GM18517 (cell line): ENCODE measurements around the gene PRDX2.

Source experiments
- ATAC-seq: cut with Tn5 transposase; IDR thresholded peaks from one replicate; pipeline ENCODE4 v1.9.1; 2021; ENCODE audit warnings: mild to moderate bottlenecking, moderate library complexity; ENCODE audit not compliant: unreplicated experiment

The PRDX2 gene

DNA sequence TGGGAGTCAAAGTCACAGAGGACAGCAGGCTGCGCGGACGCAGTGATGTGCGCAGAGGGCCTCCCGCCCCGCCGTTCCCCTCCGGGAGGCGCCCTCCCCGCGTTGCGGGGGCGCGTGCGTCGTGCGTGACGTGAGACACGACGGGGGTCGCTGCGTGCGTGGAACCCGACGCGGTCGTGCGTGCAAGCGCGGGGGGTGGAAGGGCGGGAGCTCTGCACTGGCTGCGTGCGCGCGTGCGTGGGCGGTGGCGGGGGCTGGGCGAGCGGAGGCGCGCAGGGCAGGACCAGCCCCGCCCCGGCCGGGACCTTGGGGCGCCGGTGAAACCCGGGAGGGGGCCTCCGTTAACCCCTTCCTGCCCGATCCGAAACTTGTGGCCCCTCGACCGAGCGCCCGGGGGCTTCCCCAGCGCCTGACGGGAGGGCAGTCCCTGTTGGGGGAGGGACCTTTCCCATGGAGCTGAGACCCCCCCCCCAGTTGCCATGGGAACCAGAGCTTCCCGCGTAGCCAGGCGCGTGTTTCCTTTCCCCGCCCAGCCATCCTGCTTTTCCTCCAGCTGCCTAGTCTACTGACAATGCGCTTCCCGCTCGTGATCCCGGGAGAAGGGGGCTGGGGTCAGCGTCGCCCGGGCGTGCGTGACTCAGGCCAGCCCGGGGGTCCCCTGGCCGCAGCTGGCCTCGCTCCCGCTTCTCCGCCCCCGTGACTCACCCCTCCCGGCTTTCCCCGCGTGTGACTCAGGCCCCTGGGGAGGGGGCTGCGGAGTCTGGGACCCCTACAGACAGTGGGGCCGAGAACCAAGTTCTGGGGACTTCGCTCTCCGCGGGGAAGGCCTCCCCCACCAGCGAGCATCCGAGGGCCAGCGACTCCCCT is 18.9 kb downstream of the PRDX2 start:
- no peak for ATAC-seq

GRCh38 chr19:12782174-12782423 is 19.5 kb downstream of the PRDX2 start:
- ATAC-seq, result no peak

- no peak for ATAC-seq
Measured at GRCh38 chr19:12779162-12779993, 22.2 kb downstream of the PRDX2 start.

DNA sequence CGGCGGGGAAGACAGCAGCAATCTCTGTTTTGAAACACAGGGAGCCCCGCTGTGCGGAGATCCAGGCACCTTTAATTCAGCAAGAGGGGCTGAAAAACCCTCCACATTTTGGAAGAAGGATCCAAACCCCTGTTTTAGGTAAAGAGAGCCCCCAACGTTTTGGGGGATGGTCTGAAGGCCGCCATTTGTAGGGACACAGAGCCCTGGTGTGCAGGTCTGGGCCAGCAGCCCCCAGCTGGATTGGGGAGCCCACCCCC is 22.8 kb downstream of the PRDX2 start:
- no peak for ATAC-seq

- no peak for ATAC-seq
Measured at GRCh38 chr19:12778017-12778904, 23.3 kb downstream of the PRDX2 start.

DNA sequence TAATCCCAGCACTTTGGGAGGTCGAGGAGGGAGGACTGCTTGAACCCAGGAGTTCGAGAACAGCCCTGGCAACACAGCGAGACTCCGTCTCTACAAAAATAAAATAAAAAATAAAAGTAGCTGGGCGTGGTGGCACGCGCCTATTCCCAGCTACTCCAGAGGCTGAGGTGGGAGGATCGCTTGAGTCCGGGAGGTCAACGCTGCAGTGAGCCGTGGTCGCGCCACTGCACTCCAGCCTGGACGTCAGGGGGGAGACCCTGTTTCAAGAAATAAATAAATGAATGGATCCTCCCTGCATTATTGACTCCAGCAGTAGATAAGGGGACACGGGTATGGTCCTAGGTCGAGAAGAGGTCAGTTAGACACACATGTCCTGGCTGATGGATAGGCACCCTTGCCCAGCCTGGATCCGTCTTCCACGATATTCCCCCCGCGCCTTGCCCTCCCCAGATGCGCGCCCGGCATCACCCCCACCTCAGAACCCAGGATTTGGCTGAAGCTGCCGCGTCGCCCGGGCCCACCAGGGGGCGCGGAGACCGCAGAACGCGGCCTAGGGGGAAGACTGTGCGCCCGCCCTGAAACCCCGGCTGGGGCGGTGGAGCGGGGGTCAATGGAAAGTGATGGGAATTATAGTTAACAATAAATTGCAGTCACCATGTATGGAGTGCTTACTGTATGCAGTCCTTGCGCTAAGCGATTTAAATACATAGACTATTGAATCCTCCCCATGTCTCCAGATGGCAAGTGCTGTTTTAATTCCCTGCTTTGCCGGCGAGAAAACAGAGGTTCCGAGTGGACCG is 24.2 kb downstream of the PRDX2 start:
- no peak for ATAC-seq

DNA sequence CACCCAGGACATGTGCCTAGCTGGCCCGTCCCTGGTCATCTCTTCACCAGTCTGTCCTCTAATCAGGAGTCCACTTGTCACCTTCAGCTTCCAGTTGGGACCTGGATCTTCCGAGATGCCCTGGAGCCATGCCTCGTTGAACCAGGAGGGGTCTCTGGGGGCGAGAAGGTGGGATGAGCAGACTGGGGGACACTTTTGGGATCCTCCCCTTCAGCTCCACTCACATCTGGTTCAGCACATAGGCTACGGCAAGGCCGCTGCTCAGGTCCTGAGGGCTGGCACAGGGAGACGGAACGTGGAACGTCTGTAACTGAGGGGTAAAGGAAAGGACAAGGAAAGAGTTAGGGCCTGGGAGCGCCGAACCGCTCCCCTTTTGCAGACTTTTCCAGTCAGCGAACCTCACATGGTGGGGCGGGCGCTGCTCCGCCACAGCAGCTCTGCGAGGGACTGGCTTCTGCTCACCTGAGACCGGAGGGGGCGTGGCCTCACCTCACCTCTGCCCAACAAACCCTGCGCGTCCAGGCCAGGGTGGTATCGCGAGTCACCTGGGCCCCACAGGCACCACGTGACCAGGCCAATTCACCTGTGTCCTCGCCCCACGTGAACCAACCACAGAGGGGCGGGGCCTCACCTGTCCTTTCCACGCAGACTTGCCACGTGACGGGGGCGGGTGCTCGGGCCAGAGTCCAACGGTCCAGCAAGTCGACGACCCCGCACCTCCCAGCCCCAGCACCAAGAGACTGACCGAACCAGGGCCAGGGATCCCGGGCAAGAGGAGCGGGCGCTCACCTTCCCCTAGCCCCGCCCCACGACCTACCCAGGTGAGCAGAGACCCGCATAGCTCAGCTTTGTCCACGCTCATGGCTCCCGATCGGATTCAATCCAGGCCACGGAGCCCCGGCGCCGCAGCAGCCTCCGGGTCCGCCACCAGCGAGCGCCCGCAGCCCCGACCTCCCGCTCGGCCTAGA is 26.7 kb downstream of the PRDX2 start, which contains the start of gene HOOK2:
TSS of gene HOOK2 (minus strand) at position 965 of the 968 bp plus-strand sequence. CDS start at position 862, 103 bp downstream.
- no peak for ATAC-seq

DNA sequence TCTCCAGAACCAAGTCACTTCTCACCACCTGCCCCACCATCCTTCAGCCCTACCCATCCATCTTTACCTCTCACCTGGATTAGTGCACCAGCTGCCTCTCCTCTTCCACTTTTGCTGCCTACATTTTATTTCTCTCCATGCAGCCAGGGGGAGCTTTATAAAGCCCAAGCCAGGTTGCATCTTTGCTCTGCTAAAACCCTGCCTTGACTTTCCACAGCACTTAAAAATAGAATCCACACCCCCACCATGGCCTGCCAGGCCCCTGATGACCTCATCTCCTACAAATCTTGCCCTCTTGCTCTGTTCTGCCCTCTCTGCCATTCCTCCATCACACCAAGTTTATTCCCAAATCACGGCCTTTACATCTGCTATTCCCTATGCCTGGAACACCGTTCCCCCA is 28.0 kb downstream of the PRDX2 start:
- ATAC-seq, result no peak

DNA sequence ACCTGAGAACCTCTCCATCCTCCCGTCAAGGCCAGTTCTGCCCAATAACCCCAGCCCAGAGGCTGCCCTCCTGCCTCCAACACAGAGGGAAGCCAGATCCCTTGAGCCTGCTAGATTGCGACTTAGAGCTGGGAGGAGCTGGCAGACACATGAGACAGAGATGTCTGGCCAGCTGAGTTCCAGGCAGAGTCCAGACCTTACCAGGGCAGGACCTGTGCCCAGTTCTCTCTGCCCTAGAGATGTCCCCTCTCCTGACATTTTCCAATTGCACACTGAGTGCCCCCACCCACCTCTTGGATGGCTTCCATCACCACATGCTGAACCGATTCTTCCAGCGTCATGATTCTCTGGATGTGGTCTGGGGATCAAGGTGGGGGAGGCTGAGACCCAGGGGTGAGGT is 29.3 kb downstream of the PRDX2 start:
- ATAC-seq, result no peak

DNA sequence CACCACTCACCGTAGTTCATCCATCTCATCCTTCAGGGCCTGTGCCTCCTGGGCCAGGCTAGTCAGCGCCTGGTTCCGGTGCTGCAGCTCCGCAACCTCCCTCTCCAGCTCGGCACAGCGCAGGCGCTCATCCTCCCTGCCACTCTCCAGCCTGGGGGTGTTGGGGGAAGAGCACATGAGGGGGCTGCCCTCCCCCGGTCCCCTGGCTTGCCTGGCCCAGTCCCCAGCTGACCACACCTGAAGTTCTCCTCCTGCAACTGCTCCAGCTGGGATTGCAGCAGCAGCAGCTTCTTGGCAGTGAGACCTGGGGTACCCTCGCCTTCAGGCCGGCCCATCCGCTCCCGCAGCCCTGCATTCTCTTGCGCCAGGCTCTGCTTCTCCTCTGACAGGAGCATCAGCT is 30.7 kb downstream of the PRDX2 start:
- ATAC-seq, result no peak

DNA sequence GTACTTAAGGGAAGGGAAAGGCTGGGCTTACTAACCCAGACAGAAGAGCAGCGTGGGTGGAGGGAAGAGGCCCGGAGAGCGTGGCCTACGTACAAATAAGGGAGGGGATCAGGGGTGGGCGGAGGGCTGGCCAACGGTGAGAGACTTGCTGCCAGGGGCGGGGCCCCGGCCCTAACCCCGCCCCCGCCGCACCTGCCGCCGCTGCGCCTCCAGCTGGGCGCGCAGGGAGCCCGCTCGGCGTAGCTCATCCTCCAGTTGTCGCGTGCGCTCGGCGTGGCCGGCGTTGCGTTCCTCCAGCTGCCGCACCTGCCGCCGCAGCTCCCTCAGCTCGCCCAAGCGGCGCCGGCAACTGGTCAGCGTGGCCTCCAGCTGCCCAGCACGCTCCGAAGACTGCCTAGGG is 31.9 kb downstream of the PRDX2 start:
- no peak for ATAC-seq

DNA sequence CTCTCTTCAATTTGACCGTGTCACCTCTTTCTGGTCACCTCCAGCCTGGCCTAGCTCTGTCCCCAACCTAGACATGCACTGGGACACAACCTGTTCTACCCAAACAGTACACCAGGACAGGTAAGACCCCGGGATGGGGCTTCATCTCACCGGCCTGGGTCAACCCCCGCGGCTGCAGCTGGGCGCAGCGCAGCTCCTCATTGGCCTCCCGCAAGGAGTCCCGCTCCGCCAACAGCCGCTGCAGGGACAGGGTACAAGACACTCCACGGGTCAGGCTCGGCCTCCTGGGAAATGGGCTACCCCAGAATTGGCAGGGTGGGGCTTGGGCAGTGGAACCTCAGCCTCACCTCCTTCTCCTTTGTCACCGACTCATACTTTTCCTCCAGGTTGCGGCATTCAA is 33.9 kb downstream of the PRDX2 start:
- no peak for ATAC-seq

DNA sequence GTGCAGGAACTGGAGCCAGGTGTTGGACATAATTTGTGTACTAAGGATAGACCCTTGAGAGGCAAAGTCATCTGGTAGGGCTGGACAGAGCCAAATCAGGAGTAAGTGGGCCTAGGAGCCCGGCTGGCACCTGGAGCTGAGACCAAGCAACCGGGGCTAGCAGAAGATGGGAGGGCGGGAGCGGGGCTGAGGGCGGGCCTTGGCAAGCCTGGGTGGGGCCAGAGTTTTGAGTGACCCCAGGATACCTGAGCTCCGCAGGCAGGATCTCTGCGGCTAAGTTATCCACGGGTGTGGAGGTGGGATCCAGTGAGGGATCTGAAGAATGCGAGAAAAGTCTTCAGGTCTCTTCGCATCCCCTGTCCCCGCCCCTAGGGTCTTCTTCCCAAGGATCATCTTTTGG is 34.5 kb downstream of the PRDX2 start:
- no peak for ATAC-seq

GRCh38 chr19:12766051-12766521 is 35.5 kb downstream of the PRDX2 start:
- no peak for ATAC-seq

DNA sequence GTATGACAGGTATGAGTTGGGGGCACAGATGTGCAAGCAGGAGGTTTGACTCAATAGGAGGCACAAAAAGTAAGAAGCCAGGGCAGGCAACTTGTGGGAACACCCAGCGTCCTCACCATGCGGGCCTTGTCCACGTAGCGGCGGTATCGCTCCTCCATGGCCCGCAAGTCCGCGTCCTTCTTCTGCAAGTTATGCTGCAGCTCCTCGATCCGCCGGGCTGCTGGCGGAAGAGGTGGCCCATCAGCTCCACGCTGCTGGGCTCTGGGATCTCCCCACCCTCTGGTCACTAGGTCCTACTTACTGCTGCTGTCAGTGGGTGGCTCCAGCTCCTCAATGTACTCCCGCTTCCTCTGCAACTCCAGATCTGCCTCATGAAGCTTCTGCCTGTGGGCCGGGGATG is 36.9 kb downstream of the PRDX2 start:
- no peak for ATAC-seq

DNA sequence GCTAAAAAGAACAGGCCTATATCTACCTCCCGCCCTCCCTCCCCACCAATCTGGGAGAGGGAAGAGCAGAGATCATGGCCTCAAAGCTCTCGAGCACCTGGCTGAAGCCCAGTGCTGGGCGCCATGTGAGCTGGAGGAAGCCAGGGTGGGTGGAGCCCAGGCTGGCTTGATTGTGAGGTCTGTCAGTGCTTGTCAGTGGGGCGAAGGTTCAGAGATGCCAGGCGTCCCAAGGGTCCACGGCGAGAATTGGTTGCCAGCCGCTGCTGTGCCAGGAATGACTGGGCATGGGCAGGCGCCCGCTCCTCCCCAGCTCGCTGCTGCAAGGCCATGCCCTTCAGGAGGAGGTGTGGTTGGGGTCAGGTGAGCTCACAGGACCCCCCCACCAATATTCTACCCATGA is 38.5 kb downstream of the PRDX2 start:
- ATAC-seq, result no peak

- ATAC-seq, result no peak
Measured at GRCh38 chr19:12759686-12760085, 41.9 kb downstream of the PRDX2 start.

GRCh38 chr19:12757544-12758274 is 43.9 kb downstream of the PRDX2 start:
- ATAC-seq, result no peak
